ENCODE results near the gene MPZL3.

- TF ChIP-seq CTCF (IDR thresholded peaks at IDR 0.05) (no peak), POLR2A (IDR thresholded peaks at IDR 0.05) (no peak), EP300 (IDR thresholded peaks at IDR 0.05) (no peak), POLR2AphosphoS5 (IDR thresholded peaks at IDR 0.05) (no peak)
Observed at GRCh38 chr11:118229274-118229847, 22.8 kb downstream of the MPZL3 start.

All from upper lobe of left lung (tissue), 4 donors.